SKM-1 (cell line): ENCODE data around the gene WSCD1.

Source experiments
- DNase-seq: peaks from one replicate; lab custom pipeline; 2025; ENCODE audit not compliant: unreplicated experiment; lab: John Stamatoyannopoulos, UW

Gene WSCD1

GRCh38 chr17:6059406-6059805, 10.8 kb upstream of the WSCD1 start:
- no peak for DNase-seq

GRCh38 chr17:6061290-6061689, 8.9 kb upstream of the WSCD1 start:
- DNase-seq, result no peak

GRCh38 chr17:6064868-6065267, 5.3 kb upstream of the WSCD1 start:
- DNase-seq, result no peak

GRCh38 chr17:6065351-6065750, 4.8 kb upstream of the WSCD1 start:
- no peak for DNase-seq

GRCh38 chr17:6066183-6066948, 3.8 kb upstream of the WSCD1 start:
- no peak for DNase-seq

- DNase-seq, result no peak
These were observed 3.1 kb upstream of the WSCD1 start for GRCh38 chr17:6067060-6067459.

GRCh38 chr17:6070430-6070912, 292 bp downstream of the WSCD1 start:
- DNase-seq, result no peak

- no peak for DNase-seq
These were observed 833 bp downstream of the WSCD1 start for GRCh38 chr17:6070913-6071511.

GRCh38 chr17:6071528-6072065, 1.4 kb downstream of the WSCD1 start:
- no peak for DNase-seq

- DNase-seq, result no peak
These were observed 2.0 kb downstream of the WSCD1 start for GRCh38 chr17:6072157-6072556.

GRCh38 chr17:6072611-6073010, 2.4 kb downstream of the WSCD1 start:
- no peak for DNase-seq

- DNase-seq, result no peak
These were observed 3.4 kb downstream of the WSCD1 start for GRCh38 chr17:6073620-6074019.

GRCh38 chr17:6075050-6075449, 4.9 kb downstream of the WSCD1 start:
- DNase-seq, result no peak

GRCh38 chr17:6075845-6076244, 5.7 kb downstream of the WSCD1 start:
- DNase-seq, result no peak

- DNase-seq, result no peak
These were observed 7.6 kb downstream of the WSCD1 start for GRCh38 chr17:6077752-6078151.

- no peak for DNase-seq
These were observed 8.3 kb downstream of the WSCD1 start for GRCh38 chr17:6078458-6078871.

GRCh38 chr17:6079155-6079888, 9.1 kb downstream of the WSCD1 start:
- no peak for DNase-seq

- DNase-seq, result no peak
These were observed 9.8 kb downstream of the WSCD1 start for GRCh38 chr17:6079960-6080359.

- no peak for DNase-seq
These were observed 10.7 kb downstream of the WSCD1 start for GRCh38 chr17:6080711-6081430.

- DNase-seq, result no peak
These were observed 12.2 kb downstream of the WSCD1 start for GRCh38 chr17:6082335-6082734.
